Smooth muscle cell (in vitro differentiated cells): ENCODE results near the gene LPCAT1. TPM values are rescaled to one million over a fixed set of nuclear protein-coding genes. Genes with fewer than 3 reads are reported as not detected.

Source experiments
- DNase-seq: peaks from one replicate; lab custom pipeline; 2025; ENCODE audit not compliant: unreplicated experiment; lab: John Stamatoyannopoulos, UW
- H2AFZ ChIP-seq: fragments of 200-600 bp; sonication (generic); 2 replicates; pipeline ENCODE4 v1.6.0; 2016; ENCODE audit warnings: antibody characterized with exemption, low read depth, mild to moderate bottlenecking
- H3F3A ChIP-seq: fragments of 200-600 bp; sonication (generic); 2 replicates; pipeline ENCODE4 v1.6.0; 2017; ENCODE audit warnings: antibody characterized with exemption, low read depth
- H3K27ac ChIP-seq: fragments of 200-600 bp; sonication (generic); 2 replicates; pipeline ENCODE4 v1.5.1; 2016; ENCODE audit warnings: low read depth, mild to moderate bottlenecking
- H3K27me3 ChIP-seq: fragments of 200-600 bp; sonication (generic); 2 replicates; pipeline ENCODE4 v1.6.1; 2016; ENCODE audit warnings: low read depth, mild to moderate bottlenecking
- H3K36me3 ChIP-seq: fragments of 200-600 bp; sonication (generic); 2 replicates; pipeline ENCODE4 v1.5.1; 2016; ENCODE audit warnings: low read depth
- H3K4me1 ChIP-seq: fragments of 200-600 bp; sonication (generic); 2 replicates; pipeline ENCODE4 v1.5.1; 2016; ENCODE audit warnings: low read depth
- H3K4me2 ChIP-seq: fragments of 200-600 bp; sonication (generic); 2 replicates; pipeline ENCODE4 v1.6.0; 2016; ENCODE audit warnings: mild to moderate bottlenecking
- H3K4me3 ChIP-seq: fragments of 200-600 bp; sonication (generic); 2 replicates; pipeline ENCODE4 v1.5.1; 2016; ENCODE audit warnings: mild to moderate bottlenecking
- H3K79me2 ChIP-seq: fragments of 200-600 bp; sonication (generic); 2 replicates; pipeline ENCODE4 v1.6.0; 2016; ENCODE audit warnings: low read depth, mild to moderate bottlenecking
- H3K9ac ChIP-seq: fragments of 200-600 bp; sonication (generic); 2 replicates; pipeline ENCODE4 v1.6.0; 2016; ENCODE audit warnings: low read depth
- H3K9me3 ChIP-seq: fragments of 200-600 bp; sonication (generic); replicated peaks from 2 replicates; pipeline ENCODE4 v1.5.1; 2016; ENCODE audit warnings: low read depth
- H4K20me1 ChIP-seq: fragments of 200-600 bp; sonication (generic); 2 replicates; pipeline ENCODE4 v1.6.0; 2016; ENCODE audit warnings: low read depth
- WGBS: methylation state at CpG from one replicate; pipeline ENCODE4 v1.1.7; 2016; ENCODE audit warnings: low lambda C conversion rate; 5-methylcytosine and 5-hydroxymethylcytosine counted together
- polyA plus RNA-seq: library from polyadenylated mRNA; unstranded; fragments of >200 nt; fragmentation: Nextera tagmentation; extraction: Ambion mirVana; gene quantifications from 2 replicates; pipeline ENCODE4 v1.2.1, GENCODE V29; 2016
- total RNA-seq: library from RNA; depleted of rRNA; stranded (reverse); fragments of >200 nt; gene quantifications from 2 replicates; pipeline ENCODE4 v1.2.3, GENCODE V29; 2014
- TF ChIP-seq, protein P1 (sequence below): fragments of 200-600 bp; sonication (generic); IDR thresholded peaks from 2 replicates; pipeline ENCODE4 v1.5.1; 2017; ENCODE audit warnings: borderline replicate concordance, mild to moderate bottlenecking, antibody characterized with exemption; ENCODE audit not compliant: insufficient read depth, poor library complexity, severe bottlenecking

LPCAT1 gene
- total and polyA plus RNA-seq, 2 experiments from 2014 or later: 42.7 to 50.1 TPM

GRCh38 chr5:1415626-1416360, 108.0 kb downstream of the LPCAT1 start:
- no peak overlapping the region for H3K9ac ChIP-seq
- no peak overlapping the region for H3K4me2 ChIP-seq
- TF ChIP-seq, protein P1, sequence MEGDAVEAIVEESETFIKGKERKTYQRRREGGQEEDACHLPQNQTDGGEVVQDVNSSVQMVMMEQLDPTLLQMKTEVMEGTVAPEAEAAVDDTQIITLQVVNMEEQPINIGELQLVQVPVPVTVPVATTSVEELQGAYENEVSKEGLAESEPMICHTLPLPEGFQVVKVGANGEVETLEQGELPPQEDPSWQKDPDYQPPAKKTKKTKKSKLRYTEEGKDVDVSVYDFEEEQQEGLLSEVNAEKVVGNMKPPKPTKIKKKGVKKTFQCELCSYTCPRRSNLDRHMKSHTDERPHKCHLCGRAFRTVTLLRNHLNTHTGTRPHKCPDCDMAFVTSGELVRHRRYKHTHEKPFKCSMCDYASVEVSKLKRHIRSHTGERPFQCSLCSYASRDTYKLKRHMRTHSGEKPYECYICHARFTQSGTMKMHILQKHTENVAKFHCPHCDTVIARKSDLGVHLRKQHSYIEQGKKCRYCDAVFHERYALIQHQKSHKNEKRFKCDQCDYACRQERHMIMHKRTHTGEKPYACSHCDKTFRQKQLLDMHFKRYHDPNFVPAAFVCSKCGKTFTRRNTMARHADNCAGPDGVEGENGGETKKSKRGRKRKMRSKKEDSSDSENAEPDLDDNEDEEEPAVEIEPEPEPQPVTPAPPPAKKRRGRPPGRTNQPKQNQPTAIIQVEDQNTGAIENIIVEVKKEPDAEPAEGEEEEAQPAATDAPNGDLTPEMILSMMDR: no peak
- H3F3A ChIP-seq: no peaks in the 10 kb centered on the region
- DNase-seq: no peak
- H3K27me3 ChIP-seq: no peaks in the 10 kb centered on the region
- no peaks in the 10 kb centered on the region for H3K4me1 ChIP-seq
- H3K9me3 ChIP-seq: no peaks in the 10 kb centered on the region
- H2AFZ ChIP-seq: no peak overlapping the region
- H3K27ac ChIP-seq: no peak overlapping the region
- no peaks in the 10 kb centered on the region for H3K79me2 ChIP-seq
- no peaks in the 10 kb centered on the region for H3K36me3 ChIP-seq
- 89% methylated on average over 20 of the region's 22 CpGs for WGBS
- H3K4me3 ChIP-seq: no peak overlapping the region
- H4K20me1 ChIP-seq: no peaks in the 10 kb centered on the region

DNA sequence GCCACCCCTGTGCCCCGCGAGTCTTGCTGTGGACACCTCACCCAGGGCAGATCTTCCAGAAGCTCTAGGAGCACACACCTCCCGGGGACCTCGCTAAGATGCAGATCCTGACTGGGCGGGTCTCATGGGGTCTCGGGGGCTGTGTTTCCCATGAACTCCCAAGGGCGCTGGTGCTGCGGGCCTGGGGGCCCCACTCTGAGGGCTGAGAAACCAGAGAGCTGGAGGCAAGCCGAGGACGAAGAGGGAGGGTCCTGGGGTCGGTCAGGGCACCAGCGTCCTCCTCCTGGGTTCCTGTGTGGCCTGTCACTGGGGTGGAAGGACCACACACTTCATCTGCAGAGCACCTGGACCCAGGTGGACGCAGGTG, 108.7 kb downstream of the LPCAT1 start:
- 80% methylated on average over 13 of the region's 13 CpGs for WGBS
- no peaks in the 10 kb centered on the region for H3K36me3 ChIP-seq
- no peaks in the 10 kb centered on the region for H3K79me2 ChIP-seq
- no peaks in the 10 kb centered on the region for H4K20me1 ChIP-seq
- TF ChIP-seq, protein P1: no peak
- H3F3A ChIP-seq: no peaks in the 10 kb centered on the region
- no peaks in the 10 kb centered on the region for H3K9me3 ChIP-seq
- H3K4me2 ChIP-seq: no peak overlapping the region
- no peaks in the 10 kb centered on the region for H3K4me1 ChIP-seq
- no peak overlapping the region for H2AFZ ChIP-seq
- H3K27ac ChIP-seq: no peak overlapping the region
- H3K4me3 ChIP-seq: no peak overlapping the region
- DNase-seq: no peak
- H3K27me3 ChIP-seq: no peaks in the 10 kb centered on the region
- no peak overlapping the region for H3K9ac ChIP-seq

- Histone ChIP-seq H4K20me1 (no peaks in the 10 kb centered on the region), H3K9me3 (no peaks in the 10 kb centered on the region), H3K9ac (no peak overlapping the region), H3K36me3 (no peaks in the 10 kb centered on the region), H3K4me3 (no peak overlapping the region), H3K4me1 (no peaks in the 10 kb centered on the region), H3K79me2 (no peaks in the 10 kb centered on the region), H3K27ac (no peak overlapping the region), H2AFZ (no peak overlapping the region), H3K4me2 (no peak overlapping the region), H3F3A (no peaks in the 10 kb centered on the region), H3K27me3 (no peaks in the 10 kb centered on the region)
- TF ChIP-seq, protein P1: no peak
- no peak for DNase-seq
- 82% methylated on average over 26 of the region's 27 CpGs for WGBS
Observed at GRCh38 chr5:1414311-1415058, 109.3 kb downstream of the LPCAT1 start.
